Jurkat, Clone E6-1 (cell line): Measurements from ENCODE around the gene RHCG.

Experiments
- DNase-seq: peaks from one replicate; pipeline ENCODE4 v3.0.0-alpha.2; 2011; ENCODE audit warnings: low read depth, low spot score
- H3K4me3 ChIP-seq: 2 replicates; pipeline ENCODE4 v1.5.1; 2011; ENCODE audit warnings: mild to moderate bottlenecking, low read length, control low read depth, moderate library complexity

RHCG gene

GRCh38 chr15:89428246-89428645 lies 68.1 kb downstream of the RHCG start:
- H3K4me3 ChIP-seq = no peak overlapping the region
- no peak for DNase-seq

- H3K4me3 ChIP-seq = no peak overlapping the region
- DNase-seq = no peak
Measured at GRCh38 chr15:89426500-89426899, 69.9 kb downstream of the RHCG start.

- no peak overlapping the region for H3K4me3 ChIP-seq
- DNase-seq = no peak
Measured at GRCh38 chr15:89423981-89424380, 72.4 kb downstream of the RHCG start.
